Stimulated activated CD4-positive, alpha-beta T cell treated with anti-CD3 and anti-CD28 coated beads, TNF-alpha, amount 100 ng/mL, for 48 hours (primary cell): ENCODE data around the gene SGMS2.

Source experiments
- DNase-seq, 3 donors: peaks; one replicate each; pipeline ENCODE4 v3.0.0-alpha.2; 2020; ENCODE audit warnings: low read depth in 3 of 3

Gene SGMS2

DNA sequence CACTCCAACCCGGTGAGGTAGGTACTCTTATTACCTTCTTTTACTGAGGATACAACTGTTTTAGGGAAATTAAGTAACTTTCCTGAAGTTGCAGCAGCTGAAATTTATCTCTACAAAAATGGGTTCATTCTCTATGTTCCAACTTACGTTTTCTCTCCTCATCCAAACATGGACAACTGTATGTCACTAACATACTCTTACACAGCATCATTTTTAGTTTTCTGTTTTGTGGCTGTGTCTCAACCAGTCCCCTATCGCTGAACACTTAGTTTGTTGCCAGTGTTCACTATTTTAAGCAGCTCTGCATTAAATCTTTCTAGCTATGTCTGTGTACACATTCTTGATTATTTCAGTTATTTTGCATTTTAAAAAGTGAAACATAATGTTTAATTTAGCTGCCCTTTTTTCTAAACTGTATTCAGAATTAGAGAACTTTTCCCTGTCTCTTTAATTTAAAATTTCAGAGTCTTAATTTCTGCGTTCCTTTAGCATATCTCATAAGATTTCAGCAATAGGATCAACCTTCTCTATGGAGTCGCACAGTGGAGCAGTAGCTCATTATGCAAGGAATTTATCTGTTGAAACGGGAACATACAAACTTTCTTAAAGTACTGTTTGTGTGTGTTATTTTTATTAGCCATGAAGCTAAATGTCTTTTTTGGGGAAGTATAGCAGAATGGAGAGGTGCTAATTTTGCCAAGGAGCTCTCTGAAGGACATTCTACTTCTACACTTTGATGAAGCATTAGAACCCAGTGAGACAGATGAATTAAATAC lies 3.8 kb downstream of the SGMS2 start:
- no peak for DNase-seq

DNA sequence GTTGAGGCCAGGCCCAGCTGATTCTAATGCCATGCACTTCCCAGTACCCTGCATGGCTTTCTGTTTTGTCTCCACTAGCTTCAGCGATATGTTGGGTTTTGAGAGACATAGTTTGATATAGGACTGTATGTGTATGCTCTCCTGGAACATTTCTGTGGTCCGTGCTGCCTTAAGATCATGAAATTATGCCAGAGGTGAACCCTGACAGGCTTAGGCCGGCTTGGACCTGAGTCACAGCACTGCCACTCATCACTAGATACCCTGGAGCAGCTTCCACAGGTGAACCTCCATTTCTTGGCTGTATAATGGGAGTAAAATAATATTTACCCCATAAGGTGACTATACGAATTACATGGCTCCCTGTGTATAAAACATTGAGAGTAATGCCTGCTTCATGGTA lies 6.4 kb downstream of the SGMS2 start:
- no peak for DNase-seq

DNA sequence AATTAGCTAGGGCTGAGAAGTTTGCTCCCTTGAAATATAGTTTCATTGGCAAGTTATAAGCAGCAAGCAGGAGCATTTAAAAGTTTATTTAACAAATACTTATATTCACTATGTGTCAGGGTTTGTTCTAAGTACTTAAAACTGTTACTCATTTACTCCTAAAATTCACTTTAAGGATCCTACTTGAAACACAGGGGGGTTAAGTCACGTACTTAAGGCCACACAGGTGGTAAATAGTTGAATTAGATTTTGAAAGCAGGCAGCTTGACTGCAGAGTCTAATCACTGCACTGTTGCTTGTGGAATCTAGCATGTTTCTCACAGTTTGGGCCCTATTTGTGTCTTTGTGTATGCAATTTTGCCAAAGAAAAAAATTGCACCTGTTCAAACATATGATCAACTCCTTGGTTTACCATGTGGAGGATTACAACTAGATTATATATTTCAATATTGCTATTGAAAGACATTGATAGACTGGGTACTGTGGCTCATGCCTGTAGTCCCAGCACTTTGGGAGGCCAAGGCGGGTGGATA lies 7.6 kb downstream of the SGMS2 start:
- no peak for DNase-seq

GRCh38 chr4:107834241-107834794 lies 9.6 kb downstream of the SGMS2 start:
- DNase-seq, result no peak

- DNase-seq, result no peak
These were observed 10.7 kb downstream of the SGMS2 start for GRCh38 chr4:107835406-107835805.

GRCh38 chr4:107837317-107837716 lies 12.6 kb downstream of the SGMS2 start:
- DNase-seq, result no peak

GRCh38 chr4:107837776-107838618 lies 13.3 kb downstream of the SGMS2 start:
- no peak for DNase-seq

GRCh38 chr4:107838861-107839565 lies 14.3 kb downstream of the SGMS2 start:
- DNase-seq, result no peak

- no peak for DNase-seq
These were observed 18.7 kb downstream of the SGMS2 start for GRCh38 chr4:107843391-107843790.

DNA sequence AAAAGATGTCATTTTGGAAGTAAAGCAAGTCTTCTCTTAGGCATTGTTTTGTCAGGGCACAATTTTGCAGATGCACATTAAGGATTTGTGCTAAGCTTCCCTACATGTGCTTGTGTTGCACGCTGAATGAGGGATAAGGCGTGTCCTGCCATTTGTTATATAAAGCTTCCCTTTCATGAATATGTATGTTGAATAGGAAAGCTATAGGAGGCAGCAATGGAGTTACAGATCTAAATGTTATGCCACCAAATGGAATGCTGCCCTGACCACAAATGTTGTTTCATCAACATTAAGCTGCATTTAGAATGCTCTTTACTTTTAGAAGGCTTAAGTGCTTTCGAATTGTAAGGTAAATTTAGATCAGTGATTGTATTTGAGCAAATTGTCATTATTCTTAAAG lies 20.9 kb downstream of the SGMS2 start:
- DNase-seq, result no peak

DNA sequence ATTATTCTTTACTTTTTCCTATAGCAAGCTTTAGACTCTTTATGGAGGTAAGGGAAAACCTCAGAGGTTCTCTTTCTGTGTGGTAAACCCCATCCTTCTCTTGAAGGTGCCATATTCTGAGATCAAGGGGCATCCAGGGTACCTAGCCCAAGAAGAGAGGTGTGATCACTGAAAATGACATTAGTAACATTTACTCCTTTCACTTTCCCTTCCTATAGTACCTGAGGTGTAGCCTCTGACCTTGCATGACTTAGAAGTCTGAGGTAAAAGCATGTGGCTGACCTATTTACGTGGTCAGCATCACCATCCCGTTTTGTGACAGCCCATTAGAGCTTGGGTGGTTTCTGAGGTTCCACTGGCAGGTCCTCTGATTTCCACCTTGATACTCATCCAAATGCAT lies 25.7 kb downstream of the SGMS2 start:
- DNase-seq, result no peak

- no peak for DNase-seq
These were observed 29.0 kb downstream of the SGMS2 start for GRCh38 chr4:107853444-107854355.

DNA sequence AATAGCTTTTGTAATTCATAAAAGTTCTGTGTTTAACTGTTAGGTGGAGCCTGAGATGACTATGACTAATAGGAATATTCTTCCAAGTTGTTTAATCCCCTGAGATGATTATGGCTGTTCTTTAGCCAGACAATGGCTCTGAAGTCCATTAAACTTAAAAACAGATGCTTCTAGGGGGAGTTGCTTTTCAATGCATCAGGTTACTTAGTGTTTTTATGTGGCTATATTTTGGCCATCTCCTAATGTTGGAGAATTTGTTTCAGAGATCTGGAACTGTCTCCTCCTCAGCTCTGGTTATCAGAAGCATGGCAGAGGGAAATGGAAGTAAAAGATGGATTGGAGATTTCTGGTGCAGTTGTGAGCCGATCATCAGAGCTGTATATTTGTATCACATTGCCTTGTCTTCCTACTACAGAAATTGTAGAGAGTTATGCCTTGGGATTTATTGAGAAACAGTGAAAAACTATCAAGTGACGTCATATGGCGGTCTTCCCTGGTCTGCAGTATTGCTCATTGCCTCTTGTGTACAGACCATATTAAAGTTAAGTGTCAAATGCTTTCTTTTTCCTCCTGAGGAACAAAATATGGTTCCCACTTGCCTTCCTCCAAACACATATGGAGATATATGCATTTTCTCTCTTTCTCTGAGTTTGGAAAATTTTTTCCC lies 29.8 kb downstream of the SGMS2 start:
- no peak for DNase-seq

DNA sequence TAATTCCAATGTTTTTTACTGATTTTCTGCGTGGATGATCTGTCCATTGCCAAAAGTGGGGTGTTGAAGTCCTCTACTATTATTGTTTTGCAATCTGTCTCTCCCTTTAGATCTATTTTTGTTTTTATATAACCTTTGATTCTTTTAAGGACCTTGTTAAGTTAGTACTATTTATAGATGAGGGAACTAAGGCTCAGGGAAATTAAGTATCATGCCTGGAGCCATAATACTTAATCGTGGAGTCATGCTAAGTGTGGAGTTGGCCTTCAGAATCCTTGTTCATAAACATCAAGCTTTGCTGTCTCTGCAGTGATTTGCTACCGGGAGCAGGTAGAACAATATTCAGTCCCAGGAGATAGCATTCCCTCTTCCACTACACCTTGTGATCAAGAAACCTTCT lies 31.0 kb downstream of the SGMS2 start:
- DNase-seq, result no peak

DNA sequence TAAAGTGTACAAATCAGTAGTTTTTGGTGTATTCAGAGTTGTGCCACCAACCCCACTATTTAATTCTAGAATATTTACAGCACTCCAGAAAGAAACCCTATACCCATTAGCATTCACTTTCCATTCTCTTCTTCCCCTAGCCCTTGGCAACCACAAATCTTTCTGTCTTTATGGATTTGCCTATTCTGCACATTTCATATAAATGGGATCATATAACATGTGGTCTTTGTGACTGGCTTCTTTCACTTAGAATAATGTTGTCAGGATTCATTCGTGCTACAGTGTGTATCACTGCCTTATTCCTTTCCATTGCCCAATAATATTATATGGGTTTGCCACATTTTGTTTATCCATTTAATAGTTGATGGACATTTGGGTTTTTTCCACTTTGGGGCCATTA lies 32.2 kb downstream of the SGMS2 start:
- DNase-seq, result no peak

DNA sequence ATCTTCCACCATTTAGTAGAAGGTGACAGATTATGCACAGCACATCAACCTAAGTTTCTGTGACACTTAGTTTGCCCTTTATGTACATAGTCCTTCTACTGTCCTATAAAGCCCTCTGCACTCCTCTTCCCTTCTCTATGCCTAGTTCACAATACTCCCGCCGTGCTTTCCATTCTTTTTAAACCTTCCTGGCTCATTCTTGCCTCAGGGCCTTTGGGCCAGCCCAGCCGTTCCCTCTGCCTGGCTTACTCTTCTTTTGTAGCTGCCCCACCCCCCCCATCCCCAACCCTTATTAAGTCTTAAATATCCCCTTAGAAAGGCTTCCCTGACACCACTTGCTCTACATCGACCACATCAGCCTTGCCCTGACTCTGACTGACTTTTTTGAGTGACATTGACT lies 33.0 kb downstream of the SGMS2 start:
- no peak for DNase-seq

- no peak for DNase-seq
These were observed 33.5 kb downstream of the SGMS2 start for GRCh38 chr4:107858158-107858742.

GRCh38 chr4:107862658-107863057 lies 37.9 kb downstream of the SGMS2 start:
- peak in 1 of 3 donors; percentile 2 for DNase-seq

GRCh38 chr4:107863416-107863815 lies 38.7 kb downstream of the SGMS2 start:
- DNase-seq, result no peak

DNA sequence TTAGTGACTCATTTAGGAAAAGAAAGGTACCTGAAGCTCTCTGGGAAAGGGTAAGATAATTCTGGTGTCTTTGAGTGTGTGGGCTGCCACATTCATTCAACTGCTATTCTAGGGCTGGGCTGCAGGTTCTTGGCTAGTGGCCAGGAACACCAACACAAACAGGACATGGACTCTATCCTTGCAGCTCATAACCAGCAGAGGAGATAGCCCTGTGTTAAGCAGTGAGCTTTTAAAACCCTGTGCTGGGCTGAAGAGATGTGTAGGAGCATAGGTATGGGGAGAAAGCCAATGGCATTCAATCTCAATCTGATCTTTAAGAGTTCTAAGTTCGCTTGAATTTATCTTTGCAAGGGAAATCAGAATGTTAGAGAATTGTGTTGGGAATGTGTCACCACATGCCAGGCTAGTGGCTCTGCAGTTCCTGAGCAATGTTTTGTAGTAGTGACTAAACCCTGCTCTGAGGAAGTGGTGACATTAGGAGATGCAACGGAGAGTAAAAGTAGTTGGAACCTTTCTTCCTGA lies 39.2 kb downstream of the SGMS2 start:
- peak; percentile 3 to 20 (median 4) for DNase-seq
